Left renal pelvis (tissue), 4 donors: ENCODE measurements around the gene COQ4. TPM values are rescaled to one million over a fixed set of nuclear protein-coding genes. Genes with fewer than 3 reads are reported as not detected.

Source experiments
- DNase-seq, 4 donors: peaks; one replicate each; pipeline ENCODE4 v3.0.0-alpha.2; 2013; ENCODE audit warnings: low read depth in 4 of 4, low spot score in 3 of 4
- polyA plus RNA-seq, 4 donors: library from polyadenylated mRNA; unstranded; fragments of 120-200 nt; gene quantifications; one replicate each; pipeline ENCODE4 v1.2.1, GENCODE V29; 2013; ENCODE audit not compliant: insufficient read length in 4 of 4

Gene COQ4
- polyA plus RNA-seq, 4 donors = 35.3 to 92.2 (median 56.3) TPM

- DNase-seq = no peak
Measured at GRCh38 chr9:128339761-128340690, 17.4 kb downstream of the COQ4 start, which contains the start of gene SLC27A4. TSS of gene SLC27A4 (plus strand) at chr9:128340527. CDS start at chr9:128343133, 2,606 bp downstream.

GRCh38 chr9:128340691-128341434, 18.2 kb downstream of the COQ4 start:
- DNase-seq = no peak

GRCh38 chr9:128341435-128341849, 18.8 kb downstream of the COQ4 start:
- DNase-seq = no peak

GRCh38 chr9:128342971-128343680, 20.5 kb downstream of the COQ4 start:
- no peak for DNase-seq

- no peak for DNase-seq
Measured at GRCh38 chr9:128343855-128344254, 21.2 kb downstream of the COQ4 start.

GRCh38 chr9:128344931-128345605, 22.4 kb downstream of the COQ4 start:
- no peak for DNase-seq

GRCh38 chr9:128349125-128349524, 26.5 kb downstream of the COQ4 start:
- no peak for DNase-seq

GRCh38 chr9:128349772-128350171, 27.1 kb downstream of the COQ4 start:
- no peak for DNase-seq

GRCh38 chr9:128355451-128355850, 32.8 kb downstream of the COQ4 start:
- no peak for DNase-seq

GRCh38 chr9:128358090-128358489, 35.5 kb downstream of the COQ4 start:
- DNase-seq = no peak

GRCh38 chr9:128358861-128359260, 36.2 kb downstream of the COQ4 start:
- DNase-seq = no peak

- no peak for DNase-seq
Measured at GRCh38 chr9:128360826-128361225, 38.2 kb downstream of the COQ4 start.

- DNase-seq = no peak
Measured at GRCh38 chr9:128361296-128361985, 38.8 kb downstream of the COQ4 start.

- peak in 2 of 4 donors; percentile 64 to 68 for DNase-seq
Measured at GRCh38 chr9:128361986-128362646, 39.5 kb downstream of the COQ4 start.

- no peak for DNase-seq
Measured at GRCh38 chr9:128362774-128363173, 40.1 kb downstream of the COQ4 start.

- DNase-seq = no peak
Measured at GRCh38 chr9:128365525-128365924, 42.9 kb downstream of the COQ4 start.

GRCh38 chr9:128369024-128369706, 46.5 kb downstream of the COQ4 start:
- no peak for DNase-seq

- no peak for DNase-seq
Measured at GRCh38 chr9:128370367-128370751, 47.7 kb downstream of the COQ4 start.
